NCI-H510A (cell line): ENCODE results near the gene ECHDC1.
A peak's percentile ranks its signal among the peaks of the same experiment; 100 is the strongest.
"Not testable (repeated sequence)": the region's sequence is repeated elsewhere in the genome, so short reads cannot be mapped to it uniquely, and the experiment has no call there.

ENCODE experiments used
- DNase-seq: peaks from one replicate; lab custom pipeline; 2025; lab: John Stamatoyannopoulos, UW

Gene ECHDC1

GRCh38 chr6:127342946-127343808, at the start of gene ECHDC1:
Gene ECHDC1, minus strand, starts transcription at chr6:127343609. Its CDS starts 12,581 bp downstream, at chr6:127331028.
- peak; percentile 15 for DNase-seq

- no peak for DNase-seq
These were observed 48.9 kb upstream of the ECHDC1 start for GRCh38 chr6:127392301-127392700.

GRCh38 chr6:127391094-127391953, 47.9 kb upstream of the ECHDC1 start:
- no peak for DNase-seq

GRCh38 chr6:127389706-127390105, 46.3 kb upstream of the ECHDC1 start:
- no peak for DNase-seq

- DNase-seq: no peak
These were observed 42.4 kb upstream of the ECHDC1 start for GRCh38 chr6:127385668-127386430.

GRCh38 chr6:127384848-127385247, 41.4 kb upstream of the ECHDC1 start:
- not testable (repeated sequence) for DNase-seq

- DNase-seq: no peak
These were observed 40.6 kb upstream of the ECHDC1 start for GRCh38 chr6:127383988-127384387.

- DNase-seq: no peak
These were observed 39.0 kb upstream of the ECHDC1 start for GRCh38 chr6:127382413-127382812.

- no peak for DNase-seq
These were observed 38.0 kb upstream of the ECHDC1 start for GRCh38 chr6:127381384-127381783.

GRCh38 chr6:127376685-127377084, 33.3 kb upstream of the ECHDC1 start:
- no peak for DNase-seq

- DNase-seq: no peak
These were observed 23.6 kb upstream of the ECHDC1 start for GRCh38 chr6:127367023-127367375.

GRCh38 chr6:127366282-127367022, 23.0 kb upstream of the ECHDC1 start:
- DNase-seq: no peak

GRCh38 chr6:127365874-127366273, 22.5 kb upstream of the ECHDC1 start:
- no peak for DNase-seq

- no peak for DNase-seq
These were observed 9.1 kb upstream of the ECHDC1 start for GRCh38 chr6:127352524-127352923.

GRCh38 chr6:127349980-127350379, 6.6 kb upstream of the ECHDC1 start:
- no peak for DNase-seq

- no peak for DNase-seq
These were observed 4.7 kb upstream of the ECHDC1 start for GRCh38 chr6:127348028-127348661.

GRCh38 chr6:127347178-127347577, 3.8 kb upstream of the ECHDC1 start:
- no peak for DNase-seq

GRCh38 chr6:127345521-127345920, 2.1 kb upstream of the ECHDC1 start:
- DNase-seq: no peak

- no peak for DNase-seq
These were observed 625 bp upstream of the ECHDC1 start for GRCh38 chr6:127343809-127344659.

GRCh38 chr6:127342296-127342945, 988 bp downstream of the ECHDC1 start:
- no peak for DNase-seq
